A549 (cell line): Measurements from ENCODE around the gene ENO3.

ENCODE experiments used
- CTCF ChIP-seq: fragments of >200 bp; sonication (Bioruptor Twin); formaldehyde crosslinking; IDR thresholded peaks from 3 replicates; pipeline ENCODE4 v1.5.1; 2016
- KDM1A ChIP-seq: fragments of 200-600 bp; sonication (generic); IDR thresholded peaks from 2 replicates; pipeline ENCODE4 v1.6.1; 2016; ENCODE audit warnings: low read depth, mild to moderate bottlenecking
- REST ChIP-seq: fragments of 200-600 bp; sonication (generic); IDR thresholded peaks from 2 replicates; pipeline ENCODE4 v1.6.1; 2016; ENCODE audit warnings: antibody characterized with exemption, mild to moderate bottlenecking, moderate library complexity
- USF2 ChIP-seq: fragments of 450-650 bp; IDR thresholded peaks from 2 replicates; pipeline ENCODE4 v1.6.1; 2014; ENCODE audit warnings: antibody characterized with exemption

- TF ChIP-seq CTCF (no peak), USF2 (no peak), KDM1A (no peak), REST (no peak)
These were observed 18.7 kb downstream of the ENO3 start for GRCh38 chr17:4969551-4970173.
